Natural killer cell (primary cell): Measurements from ENCODE around the gene MLPH. TPM values are rescaled to one million over a fixed set of nuclear protein-coding genes. Genes with fewer than 3 reads are reported as not detected.

Source experiments
- ATAC-seq, 3 donors: fragments of 150-1000 bp in 2 of 3; fragments of 200-7000 bp in 1 of 3; cut with Tn5 transposase; 1 replicate in 1 of 3; 2 replicates in 2 of 3; pipeline ENCODE4 v1.10.0; 2021; ENCODE audit warnings: mild to moderate bottlenecking in 2 of 3, moderate library complexity in 2 of 3
- DNase-seq, 2 donors: peaks; one replicate each; pipeline versions ENCODE4 v3.0.0 to v3.0.0-alpha.2; 2013 to 2021; ENCODE audit warnings: mixed read lengths in 1 of 2
- H3K27ac ChIP-seq: one replicate; pipeline ENCODE4 v1.5.1; 2013; ENCODE audit warnings: mild to moderate bottlenecking, low read length
- H3K27me3 ChIP-seq: one replicate; pipeline ENCODE4 v1.6.1; 2013; ENCODE audit warnings: low read length; ENCODE audit not compliant: control insufficient read depth, insufficient read depth
- H3K36me3 ChIP-seq: one replicate; pipeline ENCODE4 v1.6.1; 2013; ENCODE audit warnings: low read length; ENCODE audit not compliant: control insufficient read depth, insufficient read depth
- H3K4me1 ChIP-seq: one replicate; pipeline ENCODE4 v1.6.1; 2013; ENCODE audit warnings: low read length; ENCODE audit not compliant: control insufficient read depth, insufficient read depth
- H3K4me3 ChIP-seq: one replicate; pipeline ENCODE4 v1.5.1; 2013; ENCODE audit warnings: low read length
- H3K9me3 ChIP-seq: one replicate; pipeline ENCODE4 v1.6.1; 2013; ENCODE audit warnings: low read length; ENCODE audit not compliant: control insufficient read depth, insufficient read depth
- H3K27ac Mint-ChIP-seq, 2 donors: one replicate each; pipeline ENCODE4 v1.8.0; 2022; ENCODE audit warnings: mild to moderate bottlenecking in 2 of 2, mixed read lengths in 2 of 2, moderate library complexity in 1 of 2
- H3K27me3 Mint-ChIP-seq, 2 donors: one replicate each; pipeline ENCODE4 v1.8.0; 2022; ENCODE audit warnings: low read depth in 2 of 2, mixed read lengths in 2 of 2
- H3K36me3 Mint-ChIP-seq: one replicate; pipeline ENCODE4 v1.8.0; 2022; ENCODE audit warnings: mixed read lengths
- H3K4me1 Mint-ChIP-seq, 2 donors: one replicate each; pipeline ENCODE4 v1.8.0; 2022; ENCODE audit warnings: mixed read lengths in 2 of 2
- H3K4me3 Mint-ChIP-seq: one replicate; pipeline ENCODE4 v1.8.0; 2022; ENCODE audit warnings: mild to moderate bottlenecking, moderate library complexity, mixed read lengths
- H3K9me3 Mint-ChIP-seq, 2 donors: one replicate each; pipeline ENCODE4 v1.8.0; 2022; ENCODE audit warnings: mixed read lengths in 2 of 2
- CTCF ChIP-seq: fragments of 200-600 bp; IDR thresholded peaks from one replicate; pipeline ENCODE4 v1.8.0; 2022; ENCODE audit warnings: antibody characterized with exemption
- WGBS: methylation state at CpG from one replicate; pipeline ENCODE4 v1.1.7; 2013; ENCODE audit warnings: missing lambda C conversion rate; ENCODE audit not compliant: insufficient coverage; 5-methylcytosine and 5-hydroxymethylcytosine counted together
- intact Hi-C: fragments of 100-400 bp; cut with micrococcal nuclease; formaldehyde crosslinking; loops from one replicate; pipeline ENCODE4 v1.14.2; 2022
- total RNA-seq, 4 donors: library from RNA; stranded (reverse); fragments of 120-200 nt in 1 of 4; gene quantifications; one replicate each; pipeline versions ENCODE4 v1.2.3 to v1.2.4, GENCODE V29; 2013 to 2022

Gene MLPH
- total RNA-seq, 3 donors from 2014 or later (not counting 1 experiment from before 2014, with no cell fraction given), result not detected

- Histone ChIP-seq H3K9me3 (no peaks in the 10 kb centered on the region), H3K27ac (no peak overlapping the region), H3K4me3 (no peak overlapping the region), H3K4me1 (no peaks in the 10 kb centered on the region), H3K27me3 (no peaks in the 10 kb centered on the region), H3K36me3 (no peaks in the 10 kb centered on the region)
- Mint-ChIP-seq H3K4me1 (peaks cover 0 to 9% of the 10 kb centered on the region in 2 donors), H3K9me3 (no peaks in the 10 kb centered on the region), H3K36me3 (no peaks in the 10 kb centered on the region), H3K27me3 (peaks cover 3 to 15% of the 10 kb centered on the region in 2 donors), H3K4me3 (no peak overlapping the region), H3K27ac (no peak overlapping the region)
- intact Hi-C loops, result no loop called here
- ATAC-seq, result no peak
- no peak for DNase-seq
- no peak for TF ChIP-seq CTCF
- whole genome bisulfite sequencing, result 93% methylated on average over 26 of the region's 26 CpGs
Observed at GRCh38 chr2:237445611-237446337, 41.3 kb upstream of the MLPH start.

GRCh38 chr2:237446338-237446665 lies 40.7 kb upstream of the MLPH start:
- Mint-ChIP-seq H3K27me3 (peaks cover 3 to 10% of the 10 kb centered on the region in 2 donors), H3K4me1 (peaks cover 0 to 9% of the 10 kb centered on the region in 2 donors), H3K9me3 (no peaks in the 10 kb centered on the region), H3K27ac (no peak overlapping the region), H3K36me3 (no peaks in the 10 kb centered on the region), H3K4me3 (no peak overlapping the region)
- H3K4me1 ChIP-seq, result no peaks in the 10 kb centered on the region
- no peaks in the 10 kb centered on the region for H3K27me3 ChIP-seq
- no peaks in the 10 kb centered on the region for H3K9me3 ChIP-seq
- H3K4me3 ChIP-seq, result no peak overlapping the region
- TF ChIP-seq CTCF, result no peak
- no peak for ATAC-seq
- WGBS, result 94% methylated on average over 3 of the region's 6 CpGs
- no peaks in the 10 kb centered on the region for H3K36me3 ChIP-seq
- intact Hi-C loops, result no loop called here
- no peak overlapping the region for H3K27ac ChIP-seq
- no peak for DNase-seq

GRCh38 chr2:237447496-237447895 lies 39.6 kb upstream of the MLPH start:
- no peaks in the 10 kb centered on the region for H3K9me3 Mint-ChIP-seq
- H3K4me3 Mint-ChIP-seq, result no peak overlapping the region
- no peak overlapping the region for H3K27ac Mint-ChIP-seq
- Histone ChIP-seq H3K27ac (no peak overlapping the region), H3K4me3 (no peak overlapping the region), H3K36me3 (no peaks in the 10 kb centered on the region), H3K27me3 (no peaks in the 10 kb centered on the region), H3K9me3 (no peaks in the 10 kb centered on the region), H3K4me1 (no peaks in the 10 kb centered on the region)
- TF ChIP-seq CTCF, result no peak
- H3K27me3 Mint-ChIP-seq, result peaks cover 0 to 3% of the 10 kb centered on the region in 2 donors
- no peak for ATAC-seq
- no peak for DNase-seq
- WGBS, result 98% methylated on average over 11 of the region's 11 CpGs
- H3K4me1 Mint-ChIP-seq, result peaks cover 0 to 9% of the 10 kb centered on the region in 2 donors
- no peaks in the 10 kb centered on the region for H3K36me3 Mint-ChIP-seq
- intact Hi-C loops, result no loop called here

GRCh38 chr2:237448171-237448570 lies 38.9 kb upstream of the MLPH start:
- TF ChIP-seq CTCF, result no peak
- H3K4me3 Mint-ChIP-seq, result no peak overlapping the region
- Histone ChIP-seq H3K27me3 (no peaks in the 10 kb centered on the region), H3K4me1 (no peaks in the 10 kb centered on the region), H3K9me3 (no peaks in the 10 kb centered on the region), H3K4me3 (no peak overlapping the region), H3K27ac (no peak overlapping the region), H3K36me3 (no peaks in the 10 kb centered on the region)
- H3K27me3 Mint-ChIP-seq, result peaks cover 0 to 3% of the 10 kb centered on the region in 2 donors
- no peaks in the 10 kb centered on the region for H3K9me3 Mint-ChIP-seq
- intact Hi-C loops, result no loop called here
- no peak overlapping the region for H3K27ac Mint-ChIP-seq
- 92% methylated on average over 7 of the region's 7 CpGs for WGBS
- DNase-seq, result no peak
- H3K4me1 Mint-ChIP-seq, result peaks cover 0 to 9% of the 10 kb centered on the region in 2 donors
- no peaks in the 10 kb centered on the region for H3K36me3 Mint-ChIP-seq
- ATAC-seq, result no peak
